MM.1S (cell line): ENCODE data around the gene PTPRN2.

Source experiments
- CTCF ChIP-seq: fragments of 300-600 bp; sonication (generic); IDR thresholded peaks from 2 replicates; pipeline ENCODE4 v1.5.1; 2016; ENCODE audit warnings: antibody characterized with exemption, low read length, mixed read lengths
- EZH2 ChIP-seq: fragments of 300-600 bp; sonication (generic); optimal IDR thresholded peaks from 2 replicates; pipeline ENCODE3; 2017; ENCODE audit warnings: low read depth, mild to moderate bottlenecking, antibody characterized with exemption, low read length, mixed read lengths
- EZH2phosphoT487 ChIP-seq: fragments of 300-600 bp; sonication (generic); IDR thresholded peaks from 2 replicates; pipeline ENCODE4 v1.6.1; 2018; ENCODE audit warnings: antibody characterized with exemption, low read length

GRCh38 chr7:157750291-157750690 lies 837.3 kb downstream of the PTPRN2 start:
- TF ChIP-seq CTCF (no peak), EZH2 (no peak), EZH2phosphoT487 (no peak)
